Activated T-helper 9 cell treated with anti-CD3 and anti-CD28 coated beads, Interleukin-2, amount 50 U/mL, for 16 hours (primary cell): Measurements from ENCODE around the gene WDR37.

Source experiments
- DNase-seq: peaks from one replicate; pipeline ENCODE4 v3.0.0-alpha.2; 2020; ENCODE audit warnings: low read depth

WDR37 gene

GRCh38 chr10:1169981-1170866 lies 114.0 kb downstream of the WDR37 start:
- DNase-seq: no peak

GRCh38 chr10:1170867-1171180 lies 114.6 kb downstream of the WDR37 start:
- DNase-seq: no peak

GRCh38 chr10:1171182-1171581 lies 115.0 kb downstream of the WDR37 start:
- DNase-seq: no peak

GRCh38 chr10:1171586-1171985 lies 115.4 kb downstream of the WDR37 start:
- no peak for DNase-seq

GRCh38 chr10:1172256-1172984 lies 116.2 kb downstream of the WDR37 start:
- DNase-seq: no peak

- DNase-seq: no peak
Observed at GRCh38 chr10:1173091-1173490, 116.9 kb downstream of the WDR37 start.

GRCh38 chr10:1174022-1174421 lies 117.8 kb downstream of the WDR37 start:
- no peak for DNase-seq

- no peak for DNase-seq
Observed at GRCh38 chr10:1175956-1176565, 119.9 kb downstream of the WDR37 start.

- no peak for DNase-seq
Observed at GRCh38 chr10:1177936-1178335, 121.8 kb downstream of the WDR37 start.

- no peak for DNase-seq
Observed at GRCh38 chr10:1178506-1178905, 122.3 kb downstream of the WDR37 start.

- DNase-seq: no peak
Observed at GRCh38 chr10:1179346-1180070, 123.3 kb downstream of the WDR37 start.

- no peak for DNase-seq
Observed at GRCh38 chr10:1180071-1180730, 124.0 kb downstream of the WDR37 start.

GRCh38 chr10:1180836-1181235 lies 124.7 kb downstream of the WDR37 start:
- DNase-seq: no peak
